NCI-H2196 treated with DMSO at 0.1 percent for 48 hours (cell line): Measurements from ENCODE around the gene SDR39U1.

Experiments
- DNase-seq: peaks from one replicate; lab custom pipeline; 2025; ENCODE audit not compliant: unreplicated experiment; lab: John Stamatoyannopoulos, UW

The SDR39U1 gene

DNA sequence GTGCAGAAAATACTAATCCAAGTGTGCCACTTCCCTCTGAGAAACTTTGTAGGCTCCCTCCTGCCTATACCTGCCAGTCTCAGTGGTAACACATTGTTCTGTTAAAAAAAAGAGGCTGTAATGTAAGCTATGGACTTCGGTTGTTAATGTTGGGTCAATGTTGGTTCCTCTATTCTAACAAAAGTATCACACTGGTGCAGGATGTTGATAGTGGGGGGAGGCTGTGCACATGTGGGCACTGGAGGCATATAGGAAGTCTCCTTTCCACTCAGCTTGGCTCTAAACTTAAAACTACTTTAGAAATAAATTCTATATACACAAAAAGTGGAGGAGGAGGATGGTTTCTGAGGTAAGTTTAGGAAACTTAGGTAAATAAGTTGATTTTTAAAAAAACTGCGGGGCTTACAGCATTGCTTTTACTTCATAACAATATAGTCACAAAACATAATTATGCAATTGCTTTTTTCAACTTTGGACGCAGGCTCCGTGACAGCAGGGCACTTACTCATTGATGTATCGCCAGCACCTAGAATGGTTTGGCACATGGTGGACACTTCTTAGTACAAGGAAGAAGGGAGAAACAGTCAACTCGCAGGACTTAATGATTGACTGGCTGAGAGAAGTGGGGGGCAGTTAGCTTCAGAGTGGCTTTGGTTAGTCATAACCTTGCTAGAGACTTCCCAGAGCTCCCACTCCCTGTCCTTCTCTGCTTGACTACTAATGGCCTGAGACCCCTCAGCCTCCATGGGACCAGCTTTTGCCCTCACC lies 51.7 kb downstream of the SDR39U1 start:
- DNase-seq = no peak
